B cell (primary cell): Measurements from ENCODE around the gene MAN1A2.

Experiments used
- CTCF ChIP-seq: fragments of 200-600 bp; IDR thresholded peaks from one replicate; pipeline ENCODE4 v1.8.0; 2022; ENCODE audit warnings: antibody characterized with exemption, mild to moderate bottlenecking
- EZH2 ChIP-seq: IDR thresholded peaks from 2 replicates; pipeline ENCODE4 v1.6.1; 2012; ENCODE audit warnings: borderline replicate concordance, low read depth, mild to moderate bottlenecking, moderate library complexity, low read length; ENCODE audit not compliant: insufficient read depth, poor library complexity, severe bottlenecking

- TF ChIP-seq CTCF (no peak), EZH2 (no peak)
Observed at GRCh38 chr1:117473063-117473462, 105.8 kb downstream of the MAN1A2 start.
